IPS-11a (cell line): ENCODE measurements around the gene CUX1.

Source experiments
- H3K4me3 ChIP-seq: one replicate; pipeline ENCODE4 v1.5.1; 2013; ENCODE audit warnings: low read depth, low read length, control low read depth

Gene CUX1

DNA sequence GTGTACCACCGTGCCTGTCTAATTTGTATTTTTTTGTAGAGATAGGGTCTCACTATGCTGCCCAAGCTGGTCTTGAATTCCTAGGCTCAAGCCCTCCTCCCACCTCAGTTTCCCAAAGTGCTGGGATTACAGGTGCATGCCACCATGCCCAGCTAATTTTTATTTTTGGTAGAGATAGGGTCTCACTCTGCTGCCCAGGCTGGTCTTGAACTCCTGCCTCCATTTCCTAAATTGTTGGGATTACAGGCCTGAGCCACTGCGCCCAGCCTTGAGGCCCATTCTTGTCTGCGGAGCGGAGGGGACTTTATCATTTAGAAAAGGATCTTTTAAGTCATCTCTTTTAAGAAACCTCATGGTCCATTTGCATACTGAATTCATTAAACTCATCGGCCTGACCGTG is 247.8 kb downstream of the CUX1 start:
- no peak overlapping the region for H3K4me3 ChIP-seq

DNA sequence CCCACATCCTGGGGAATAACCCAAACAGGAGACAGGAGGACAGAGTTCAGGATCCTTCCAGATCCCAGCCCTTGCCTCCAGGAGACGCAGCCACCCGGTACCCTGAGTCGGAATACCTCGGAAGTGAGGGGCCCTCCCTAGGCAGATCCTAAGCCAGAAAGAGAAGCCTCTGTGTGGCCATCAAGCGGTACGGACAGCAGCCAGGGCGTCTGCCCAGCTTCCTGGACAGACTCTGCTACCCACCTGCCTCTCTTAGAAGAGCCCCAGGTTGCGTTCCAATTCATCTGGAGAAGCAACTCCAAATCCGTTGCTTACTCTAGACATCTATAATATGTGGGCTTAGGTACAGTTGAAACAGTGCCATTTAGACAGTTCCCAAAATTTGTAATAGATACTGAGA is 249.1 kb downstream of the CUX1 start:
- no peak overlapping the region for H3K4me3 ChIP-seq

DNA sequence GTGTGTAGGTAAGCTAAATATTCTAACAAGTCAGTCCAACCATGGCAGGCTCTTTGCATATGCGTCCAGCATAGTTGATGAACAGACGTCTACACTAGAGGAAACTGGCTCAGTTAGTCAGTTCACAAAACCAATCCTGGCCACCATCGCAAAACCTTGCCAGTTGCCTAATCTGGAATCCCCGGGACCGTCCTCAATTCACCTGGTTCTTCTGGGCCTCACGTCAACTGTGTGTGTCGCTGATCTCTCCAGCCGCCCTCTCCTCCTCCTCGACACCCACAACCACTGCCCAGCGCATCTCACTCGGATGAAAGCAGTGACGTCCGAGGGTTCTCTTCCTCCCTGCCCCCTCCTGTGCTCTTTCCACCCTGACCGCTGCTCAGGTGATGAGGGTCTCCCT is 251.4 kb downstream of the CUX1 start:
- no peak overlapping the region for H3K4me3 ChIP-seq

DNA sequence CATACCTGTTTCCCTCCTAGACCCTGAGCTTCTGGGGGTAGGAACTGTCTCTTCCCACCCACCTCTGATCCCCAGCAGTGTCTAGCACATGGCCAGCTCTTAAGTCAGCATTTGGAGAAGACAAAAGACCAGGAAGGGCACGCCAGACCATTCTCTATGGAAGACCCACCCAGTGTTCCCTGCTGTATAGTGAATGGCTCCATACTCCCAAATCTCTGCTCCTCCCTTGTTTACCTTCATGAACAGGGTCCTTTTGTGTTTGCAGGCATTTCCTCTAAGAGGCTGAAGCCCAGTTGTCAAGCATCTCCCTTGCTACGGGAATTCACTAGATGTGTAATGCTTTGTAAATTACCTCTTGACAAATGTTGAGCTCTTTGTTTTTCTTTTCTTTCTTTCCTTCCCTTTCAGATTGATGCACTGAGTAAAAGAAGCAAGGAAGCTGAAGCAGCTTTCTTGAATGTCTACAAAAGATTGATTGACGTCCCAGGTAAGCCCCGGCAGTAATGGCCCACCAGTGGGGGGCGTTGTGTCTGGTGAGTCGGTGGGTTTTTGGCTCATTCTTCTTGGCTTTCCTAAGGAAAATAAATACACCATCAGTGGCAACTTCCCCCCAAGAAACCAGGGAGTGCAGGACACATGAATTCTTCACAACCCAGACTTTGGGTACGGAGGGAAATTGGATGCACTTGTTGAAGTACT is 252.7 kb downstream of the CUX1 start:
- no peak overlapping the region for H3K4me3 ChIP-seq

- no peak overlapping the region for H3K4me3 ChIP-seq
Observed at GRCh38 chr7:102072003-102072402, 254.6 kb downstream of the CUX1 start.

DNA sequence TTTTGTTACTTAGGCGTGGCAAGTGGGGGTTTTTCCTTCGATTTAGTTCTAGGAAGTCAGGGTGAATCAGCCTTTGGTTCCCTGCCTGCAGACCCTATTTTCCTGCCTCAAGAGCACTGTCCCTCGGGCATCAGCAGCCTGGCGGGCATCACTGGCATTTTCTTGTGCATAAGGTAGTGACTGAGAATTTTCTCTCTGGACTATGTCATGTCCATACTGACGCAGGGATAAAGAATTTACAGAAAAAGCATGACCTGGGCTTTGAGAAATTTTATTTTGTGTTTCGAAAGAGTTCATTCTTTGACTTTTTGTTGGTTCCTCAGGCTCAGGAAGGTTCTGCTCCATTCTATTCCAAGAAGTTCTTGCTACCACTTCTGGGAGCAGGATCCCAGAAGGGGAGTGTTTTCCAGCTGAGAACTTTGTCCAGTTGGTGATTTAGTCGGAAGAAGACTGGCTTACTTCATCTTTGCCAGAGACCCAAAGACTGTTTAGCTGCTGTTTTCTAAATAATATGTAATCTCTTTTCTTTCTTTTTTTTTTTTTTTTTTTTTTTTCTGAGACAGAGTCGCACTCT is 255.3 kb downstream of the CUX1 start:
- no peak overlapping the region for H3K4me3 ChIP-seq

DNA sequence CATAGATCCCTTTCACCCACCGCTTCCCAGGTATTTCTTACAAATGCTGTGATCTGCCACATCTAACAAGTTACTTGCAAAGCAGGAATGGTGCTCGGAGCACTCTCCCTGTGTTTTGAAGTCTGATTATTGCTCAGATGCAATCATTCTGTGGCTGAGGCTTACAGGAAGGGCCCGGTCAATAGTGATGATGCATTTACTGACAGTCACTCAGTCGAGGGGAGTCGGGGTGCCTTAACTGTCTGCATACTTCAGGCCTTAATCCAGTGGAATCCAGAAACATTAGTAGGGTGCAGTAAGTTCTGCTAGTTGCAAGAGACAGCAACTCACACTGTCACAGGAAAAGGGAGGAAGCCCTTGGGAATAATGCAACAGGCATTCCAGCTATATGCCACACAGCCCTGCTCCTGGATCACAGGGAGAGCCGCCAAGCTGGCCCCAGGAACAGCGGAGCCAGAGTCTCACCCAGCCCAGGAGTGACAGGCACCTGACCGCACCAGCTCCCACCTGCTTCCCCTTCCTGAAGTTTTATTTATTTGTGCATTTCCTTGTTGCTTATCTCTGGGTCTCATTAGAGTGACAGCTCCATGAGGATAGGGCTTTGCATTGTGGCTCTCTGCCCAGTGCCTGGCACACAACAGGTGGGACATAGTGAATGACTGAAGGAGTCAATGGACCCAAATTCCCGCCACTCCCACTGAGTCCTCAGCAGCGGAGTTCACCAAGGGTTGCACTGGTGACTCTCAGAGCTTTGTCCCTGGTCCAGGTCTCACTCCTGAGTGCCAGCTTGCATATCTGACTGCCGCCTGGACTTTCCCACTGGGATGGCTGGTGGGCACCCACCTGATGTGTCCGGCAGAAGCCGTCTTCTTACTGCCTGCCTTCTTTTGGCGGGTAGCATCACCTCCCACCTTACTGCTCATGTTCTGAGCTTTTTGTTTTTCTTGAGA is 256.8 kb downstream of the CUX1 start:
- H3K4me3 ChIP-seq = no peak overlapping the region

DNA sequence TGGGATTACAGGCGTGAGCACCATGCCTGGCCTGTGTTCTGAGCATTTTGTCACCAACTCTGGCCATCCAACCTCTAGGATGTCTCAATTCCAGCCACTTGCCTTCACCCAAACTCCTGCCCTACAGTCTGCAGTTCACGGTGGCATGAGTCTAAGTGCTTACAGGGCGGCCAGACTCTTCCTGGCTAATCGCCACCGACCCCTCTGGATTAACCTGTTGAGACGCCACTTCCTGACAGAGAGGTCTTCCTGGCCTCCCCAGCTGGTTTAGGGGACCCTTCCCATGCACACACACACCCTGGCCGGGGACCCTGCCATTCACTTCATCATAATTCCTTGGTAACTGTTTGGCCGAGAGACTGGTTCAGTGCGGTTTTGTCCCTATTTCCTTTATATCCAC is 257.7 kb downstream of the CUX1 start:
- H3K4me3 ChIP-seq = no peak overlapping the region

DNA sequence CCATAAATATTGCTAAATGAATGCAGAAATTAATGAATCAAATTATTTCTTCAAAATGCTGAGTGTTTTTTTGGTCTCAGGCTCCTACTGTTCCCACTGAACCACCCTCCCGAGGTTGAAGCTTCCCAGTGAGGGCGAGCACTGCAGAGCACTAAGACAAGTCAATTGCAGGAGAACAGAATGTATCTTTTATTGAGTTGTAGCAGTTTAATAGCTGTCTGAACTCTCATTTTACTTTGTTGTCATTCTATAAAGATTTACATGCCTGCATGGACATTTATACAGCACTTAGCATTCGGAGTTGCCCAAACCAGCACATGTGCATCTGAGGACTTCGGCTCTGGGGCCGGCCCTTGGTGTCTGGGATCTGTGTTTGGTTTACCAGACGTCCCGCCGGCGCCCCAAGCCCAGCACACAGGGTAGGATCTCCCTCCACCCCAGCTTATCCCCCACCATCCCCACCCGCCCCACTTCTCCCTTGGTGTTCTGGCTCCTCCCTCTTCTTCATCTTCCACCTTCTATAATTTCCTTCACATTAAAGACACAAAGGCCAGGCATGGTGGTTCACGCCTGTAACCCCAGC is 258.2 kb downstream of the CUX1 start:
- H3K4me3 ChIP-seq = no peak overlapping the region

GRCh38 chr7:102077081-102077480 is 259.7 kb downstream of the CUX1 start:
- H3K4me3 ChIP-seq = no peak overlapping the region

DNA sequence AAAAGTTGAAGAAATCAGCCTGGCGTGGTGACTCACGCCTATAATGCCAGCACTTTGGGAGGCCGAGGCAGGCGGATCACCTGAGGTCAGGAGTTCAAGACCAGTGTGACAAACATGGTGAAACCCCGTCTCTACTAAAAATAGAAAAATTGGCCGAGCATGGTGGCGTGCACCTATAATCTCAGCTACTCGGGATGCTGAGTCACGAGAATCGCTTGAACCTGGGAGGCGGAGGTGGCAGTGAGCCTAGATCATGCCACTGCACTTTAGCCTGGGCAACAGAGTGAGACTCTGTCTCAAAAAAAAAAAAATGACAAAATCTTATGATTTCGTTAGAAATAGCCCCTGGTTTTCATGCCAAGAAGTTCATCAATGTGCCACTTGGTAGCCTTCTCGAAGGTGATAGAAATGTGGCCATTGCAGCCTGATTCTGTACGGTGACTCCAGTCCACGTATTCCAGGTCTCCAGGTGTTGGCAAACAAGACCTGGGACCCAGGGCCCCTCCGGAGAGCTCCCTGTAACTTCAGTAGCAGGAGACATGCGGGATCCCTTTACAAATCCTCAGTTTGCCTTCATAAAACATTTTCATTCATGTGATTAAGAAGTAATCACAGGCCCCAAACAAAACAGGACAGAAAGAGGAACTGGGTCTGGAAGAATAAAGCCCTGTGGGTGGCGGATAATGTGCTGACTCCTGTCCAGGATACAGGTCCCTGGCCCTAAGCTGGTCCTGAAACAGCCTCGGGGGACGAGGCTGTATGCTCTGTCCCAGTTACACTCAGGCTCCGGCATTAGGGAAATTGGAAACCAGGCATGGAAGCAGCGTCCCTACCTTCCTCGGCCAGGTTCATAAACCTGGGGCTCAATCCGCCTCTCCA is 262.0 kb downstream of the CUX1 start:
- no peak overlapping the region for H3K4me3 ChIP-seq

DNA sequence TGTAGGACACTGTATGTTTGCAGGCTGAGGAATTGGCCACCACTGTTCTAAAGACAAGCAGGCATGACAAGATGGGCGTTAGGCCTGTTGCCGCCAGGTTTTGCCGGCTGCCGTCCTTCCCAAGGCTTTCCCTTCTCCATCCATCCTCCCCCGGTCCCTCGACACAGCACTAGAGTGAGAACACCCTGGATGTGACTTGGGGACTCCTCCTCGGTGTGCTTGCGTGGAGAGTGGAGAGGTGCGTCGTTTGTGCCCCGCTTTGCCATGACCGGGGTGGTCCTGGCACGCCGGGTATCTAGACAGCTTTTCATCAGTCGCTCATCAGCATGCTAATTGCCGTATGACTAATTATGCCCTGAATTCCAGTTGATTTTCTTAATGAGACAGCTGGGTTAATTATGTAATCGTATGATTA is 262.6 kb downstream of the CUX1 start:
- H3K4me3 ChIP-seq = no peak overlapping the region

DNA sequence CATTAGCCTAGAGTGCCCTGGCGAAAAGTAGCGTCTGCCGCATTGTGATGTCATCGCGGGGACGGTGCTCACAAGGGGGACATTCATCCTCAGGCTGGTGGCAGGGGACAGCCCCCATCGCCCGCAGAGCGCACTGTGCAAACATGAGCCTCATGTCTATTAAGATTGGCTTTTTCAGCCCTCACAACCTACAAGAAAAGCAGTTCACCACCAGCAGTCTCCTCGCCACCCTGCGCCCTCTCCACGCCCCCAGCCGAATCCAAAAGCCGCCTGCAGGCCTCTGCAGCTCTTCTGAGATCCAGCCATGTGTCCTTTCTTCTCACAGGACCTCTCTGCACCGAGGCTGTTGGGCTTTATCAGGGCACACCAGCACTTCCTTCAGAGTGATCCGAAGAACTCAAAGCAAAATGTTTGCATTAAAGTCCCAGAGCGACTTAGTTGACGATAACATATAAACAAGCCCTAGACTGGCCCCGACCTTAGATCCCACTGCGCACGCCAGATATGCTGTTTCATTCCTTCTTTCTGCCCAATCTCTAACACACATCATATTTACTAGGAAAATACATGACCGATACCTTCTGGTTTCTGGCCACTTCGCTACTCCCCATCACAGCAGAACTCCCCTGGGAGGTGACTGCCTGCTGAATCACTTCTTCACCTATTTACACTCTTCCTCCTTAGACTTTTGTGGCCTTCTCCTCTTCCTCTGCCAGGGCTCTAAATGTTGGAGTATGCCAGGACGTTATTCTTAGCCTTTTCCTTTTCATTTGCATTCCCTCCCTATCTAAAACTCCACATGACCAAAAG is 263.2 kb downstream of the CUX1 start:
- no peak overlapping the region for H3K4me3 ChIP-seq

DNA sequence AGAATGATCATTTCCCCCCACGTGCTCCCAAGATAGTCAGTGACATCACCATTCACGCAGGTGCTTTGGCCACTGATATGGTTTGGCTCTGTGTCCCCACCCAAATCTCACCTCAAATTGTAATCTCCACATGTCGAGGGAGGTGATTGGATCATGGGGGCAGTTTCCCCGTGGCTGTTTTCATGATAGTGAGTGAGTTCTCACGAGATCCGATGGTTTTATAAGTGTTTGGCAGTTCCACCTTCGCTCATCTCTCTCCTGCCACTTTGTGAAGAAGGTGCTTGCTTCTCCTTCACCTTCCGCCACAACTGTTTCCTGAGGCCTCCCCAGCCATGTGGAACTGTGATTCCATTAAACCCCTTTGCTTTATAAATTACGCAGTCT is 263.8 kb downstream of the CUX1 start:
- no peak overlapping the region for H3K4me3 ChIP-seq

DNA sequence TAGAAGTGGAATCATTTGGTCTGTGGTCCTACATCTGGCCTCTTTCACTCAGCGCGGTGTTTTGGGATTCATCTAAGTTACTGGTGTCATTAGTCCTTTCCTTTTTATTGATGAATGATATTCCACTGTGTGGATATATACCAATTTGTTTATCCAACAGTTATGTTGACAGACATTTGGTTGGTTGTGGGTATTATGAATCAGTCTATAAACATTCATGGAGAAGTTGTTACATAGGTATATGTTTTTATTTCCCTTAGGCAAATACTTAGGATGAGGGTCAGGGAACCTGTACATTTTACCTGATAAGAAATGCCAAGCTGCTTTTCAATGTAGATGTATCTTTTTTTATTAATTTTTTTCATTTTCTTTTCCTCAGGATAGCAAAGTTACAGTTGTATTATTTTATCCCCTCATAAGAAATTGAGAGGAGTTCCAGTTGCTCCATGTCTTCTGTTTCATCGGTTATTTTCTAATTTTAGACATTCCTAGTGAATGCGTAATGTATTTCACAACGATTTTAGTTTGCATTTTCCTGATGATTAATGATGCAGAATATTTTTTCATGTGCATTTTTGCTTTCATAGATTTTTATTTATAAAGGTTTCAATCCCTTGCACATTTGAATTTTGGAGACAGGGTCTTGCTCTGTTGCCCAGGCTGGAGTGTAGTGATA is 265.4 kb downstream of the CUX1 start:
- H3K4me3 ChIP-seq = no peak overlapping the region

- no peak overlapping the region for H3K4me3 ChIP-seq
Observed at GRCh38 chr7:102085218-102085772, 267.9 kb downstream of the CUX1 start.

DNA sequence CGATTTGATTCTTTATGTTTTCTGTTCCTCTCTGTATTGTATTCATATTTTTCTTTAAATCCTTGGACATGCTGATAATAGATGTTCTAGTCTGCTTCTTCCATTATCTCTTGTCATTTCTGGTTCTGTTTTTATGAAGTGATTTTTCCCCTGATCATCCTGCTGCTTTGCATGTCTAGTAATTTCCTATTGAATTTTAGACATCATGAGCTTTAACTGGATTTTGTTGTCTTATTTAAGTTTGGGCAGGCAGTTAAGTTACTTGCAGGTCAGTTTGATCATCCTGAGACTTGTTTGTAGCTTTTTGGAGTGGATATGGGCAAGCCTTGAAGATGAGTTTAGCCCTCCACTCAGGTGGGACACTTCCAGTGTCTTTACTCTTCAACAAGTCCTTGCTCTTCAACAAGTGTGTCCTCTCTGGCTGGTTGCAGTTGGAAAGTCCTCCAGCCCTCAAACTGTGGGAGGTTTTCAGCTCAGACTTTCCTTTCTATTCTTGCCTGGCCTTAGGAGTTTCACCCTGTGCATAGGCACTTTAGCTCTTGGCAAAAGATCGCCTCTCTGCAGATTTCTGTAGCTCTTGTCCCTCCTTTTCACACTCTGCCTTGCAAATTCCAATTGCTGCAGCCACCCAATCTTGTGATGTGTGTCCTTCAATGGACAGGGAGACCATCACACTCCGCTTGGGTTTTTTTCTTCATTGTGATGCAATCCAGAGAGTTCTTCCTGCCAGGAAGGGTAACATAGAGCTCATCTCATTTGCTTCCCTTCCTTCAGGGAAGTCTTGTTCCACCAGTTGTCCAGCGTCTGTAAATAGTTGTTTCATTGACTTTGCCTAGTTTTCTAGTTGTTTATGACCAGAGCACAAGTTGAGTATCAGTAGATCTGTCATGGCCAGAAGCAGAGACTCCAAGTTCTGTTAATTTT is 272.0 kb downstream of the CUX1 start:
- no peak overlapping the region for H3K4me3 ChIP-seq
